Stimulated activated CD4-positive, alpha-beta T cell treated with anti-CD3 and anti-CD28 coated beads, Interleukin-12 subunit alpha, Interleukin-12 subunit beta, amount 100 ng/mL, for 48 hours (primary cell): ENCODE data around the gene NMU.
"Not testable (repeated sequence)": the region's sequence is repeated elsewhere in the genome, so short reads cannot be mapped to it uniquely, and the experiment has no call there.

Experiments
- DNase-seq, 3 donors: peaks; one replicate each; pipeline ENCODE4 v3.0.0-alpha.2; 2020; ENCODE audit warnings: low read depth in 2 of 3, low spot score in 1 of 3

Gene NMU

GRCh38 chr4:55625835-55626234, 10.3 kb downstream of the NMU start:
- no peak for DNase-seq

- DNase-seq: not testable (repeated sequence)
Measured at GRCh38 chr4:55624063-55624462, 12.0 kb downstream of the NMU start.

- no peak for DNase-seq
Measured at GRCh38 chr4:55618546-55619143, 17.5 kb downstream of the NMU start.

- no peak for DNase-seq
Measured at GRCh38 chr4:55617587-55618197, 18.4 kb downstream of the NMU start.

GRCh38 chr4:55615008-55615407, 21.1 kb downstream of the NMU start:
- DNase-seq: no peak

- DNase-seq: no peak
Measured at GRCh38 chr4:55613621-55614020, 22.5 kb downstream of the NMU start.

GRCh38 chr4:55612341-55612740, 23.8 kb downstream of the NMU start:
- no peak for DNase-seq

- DNase-seq: no peak
Measured at GRCh38 chr4:55611358-55612059, 24.6 kb downstream of the NMU start.

- no peak for DNase-seq
Measured at GRCh38 chr4:55610381-55610780, 25.7 kb downstream of the NMU start.

GRCh38 chr4:55609393-55609866, 26.7 kb downstream of the NMU start:
- DNase-seq: no peak

- no peak for DNase-seq
Measured at GRCh38 chr4:55608591-55608990, 27.5 kb downstream of the NMU start.

GRCh38 chr4:55604996-55605395, 31.1 kb downstream of the NMU start:
- DNase-seq: no peak

- no peak for DNase-seq
Measured at GRCh38 chr4:55600640-55601039, 35.5 kb downstream of the NMU start.

GRCh38 chr4:55598641-55599040, 37.5 kb downstream of the NMU start:
- no peak for DNase-seq

GRCh38 chr4:55592014-55592413, 44.1 kb downstream of the NMU start, which contains the start of gene PDCL2:
Gene PDCL2 (minus strand): TSS chr4:55592245. CDS start chr4:55592109, 136 bp downstream.
- DNase-seq: no peak

GRCh38 chr4:55588160-55588559, 47.9 kb downstream of the NMU start:
- DNase-seq: no peak

GRCh38 chr4:55582773-55583172, 53.3 kb downstream of the NMU start:
- DNase-seq: not testable (repeated sequence)

- DNase-seq: no peak
Measured at GRCh38 chr4:55578341-55579010, 57.6 kb downstream of the NMU start.

- no peak for DNase-seq
Measured at GRCh38 chr4:55575513-55575912, 60.6 kb downstream of the NMU start.

GRCh38 chr4:55574252-55574651, 61.8 kb downstream of the NMU start:
- DNase-seq: no peak

- no peak for DNase-seq
Measured at GRCh38 chr4:55571806-55572205, 64.3 kb downstream of the NMU start.
